ENCODE results near the gene C16orf96.

C16orf96 gene

GRCh38 chr16:4649744-4650442 lies 93.8 kb downstream of the C16orf96 start:
- no peak for DNase-seq (ENCODE audit: low read depth)

Data from iris pigment epithelial cell (primary cell).